DMS 273 treated with DMSO at 0.1 percent for 48 hours (cell line): ENCODE data around the gene DBH.

Source experiments
- DNase-seq: peaks from one replicate; lab custom pipeline; 2025; lab: John Stamatoyannopoulos, UW

The DBH gene

DNA sequence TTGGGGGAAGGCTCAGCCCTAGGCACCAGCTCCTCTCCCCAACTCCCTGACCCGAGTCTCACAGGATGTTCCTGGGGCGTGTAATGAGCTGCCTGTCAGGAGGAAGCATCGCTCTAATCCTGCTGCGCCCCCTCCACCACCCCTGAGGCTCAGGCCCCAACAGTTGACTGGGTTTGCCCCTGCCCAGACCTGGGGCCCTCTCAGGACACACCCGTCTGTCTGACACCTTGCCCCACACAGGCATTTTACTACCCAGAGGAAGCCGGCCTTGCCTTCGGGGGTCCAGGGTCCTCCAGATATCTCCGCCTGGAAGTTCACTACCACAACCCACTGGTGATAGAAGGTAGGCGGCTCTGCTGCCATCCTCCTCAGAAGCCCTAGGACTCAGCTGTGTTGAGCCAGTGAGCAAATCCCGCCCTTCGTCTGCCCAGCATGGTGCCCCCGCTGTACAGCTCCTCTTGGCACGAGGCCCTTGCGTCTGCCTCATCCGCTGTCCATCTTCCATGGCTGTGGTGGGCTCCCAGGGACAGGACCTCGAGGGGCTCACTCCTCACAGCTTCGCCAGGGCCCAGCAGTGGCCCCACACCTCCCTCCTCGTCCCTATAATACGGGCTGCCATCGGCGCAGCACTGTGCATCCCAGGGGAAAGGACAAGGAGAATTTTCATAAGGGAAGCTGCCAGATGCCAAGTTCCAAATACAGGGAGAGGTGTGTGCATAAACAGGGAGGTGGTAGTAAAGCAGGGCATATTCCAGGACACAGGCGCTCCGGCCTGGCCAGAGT lies 8.0 kb downstream of the DBH start:
- no peak for DNase-seq

DNA sequence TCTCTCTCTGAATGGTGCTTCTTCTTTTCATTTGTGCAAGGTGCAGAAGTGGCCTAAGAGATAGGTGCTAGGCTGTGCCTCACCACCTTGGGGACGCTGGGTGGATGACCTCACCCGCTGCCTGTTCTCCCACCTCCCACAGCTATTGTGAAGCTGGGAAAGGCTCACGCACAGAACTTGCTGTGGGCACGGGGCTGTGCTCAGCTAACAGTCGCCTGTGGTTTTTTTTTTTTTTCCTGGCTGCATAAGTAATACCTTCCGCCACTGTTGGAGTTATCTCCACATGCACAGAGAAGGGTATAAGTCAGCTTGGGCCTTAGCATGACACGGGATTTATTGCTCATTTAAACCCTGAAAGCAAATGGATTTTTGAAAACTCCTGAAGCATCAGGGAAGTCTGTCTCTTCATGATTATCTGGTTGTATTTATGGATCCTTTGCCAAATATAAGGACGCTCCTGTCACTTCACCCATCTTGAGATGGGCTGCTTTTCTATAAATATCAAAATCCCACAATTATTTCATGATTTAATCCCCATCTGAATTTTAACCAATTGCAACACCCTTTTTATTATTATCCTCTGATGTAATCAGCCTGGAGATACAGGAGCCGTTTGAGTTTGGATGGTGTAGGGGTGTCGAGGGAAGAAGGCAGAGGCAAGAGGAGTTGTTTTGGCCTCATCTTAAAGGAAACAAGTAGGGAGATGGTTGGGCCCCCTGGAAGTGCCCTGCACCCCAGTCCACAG lies 9.0 kb downstream of the DBH start:
- DNase-seq, result no peak

DNA sequence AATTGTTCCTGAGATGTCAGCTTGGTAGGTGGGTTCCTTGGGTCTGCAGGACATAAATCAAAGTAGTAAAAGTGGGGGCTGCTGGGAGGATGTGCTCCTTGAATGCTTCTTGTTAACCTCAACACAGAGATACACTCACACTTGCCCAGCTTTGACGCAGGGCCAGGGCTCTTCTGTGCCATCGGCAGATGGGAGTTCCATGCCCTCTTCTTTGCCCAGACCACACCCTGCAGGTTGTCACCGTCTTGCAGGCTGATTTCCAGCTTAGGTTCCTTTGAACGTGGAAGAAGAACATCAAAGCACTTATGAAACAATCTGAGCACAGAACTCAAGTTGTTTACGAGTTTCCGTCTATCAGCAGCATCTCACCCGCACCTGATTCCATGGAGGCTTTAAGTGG lies 11.0 kb downstream of the DBH start:
- DNase-seq, result no peak

DNA sequence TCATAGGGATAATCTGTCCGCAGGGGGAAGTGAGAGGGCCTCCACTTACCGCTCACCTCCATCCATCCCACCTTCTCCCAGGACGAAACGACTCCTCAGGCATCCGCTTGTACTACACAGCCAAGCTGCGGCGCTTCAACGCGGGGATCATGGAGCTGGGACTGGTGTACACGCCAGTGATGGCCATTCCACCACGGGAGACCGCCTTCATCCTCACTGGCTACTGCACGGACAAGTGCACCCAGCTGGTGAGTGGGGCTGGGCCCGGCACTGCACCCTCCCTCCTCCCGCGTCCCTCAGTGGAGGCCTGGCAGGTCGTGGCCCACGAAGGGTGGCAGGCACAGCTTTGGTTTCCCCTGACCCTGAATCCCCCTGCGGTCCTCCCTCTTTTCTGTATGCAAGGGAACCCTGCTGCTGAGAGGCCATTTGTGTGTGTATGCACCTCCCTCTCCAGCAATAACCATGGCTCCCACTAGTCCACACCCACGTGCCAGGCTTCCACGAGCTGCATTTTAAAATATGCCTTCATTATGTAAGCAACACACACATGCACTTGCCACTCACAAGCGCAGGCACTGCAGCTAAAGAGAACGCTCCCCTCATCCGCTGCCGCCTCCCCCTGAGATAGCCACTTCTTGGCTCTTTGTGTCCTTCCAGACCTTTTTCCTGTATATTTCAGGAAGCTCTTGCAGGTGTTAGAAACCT lies 11.8 kb downstream of the DBH start:
- DNase-seq, result no peak

DNA sequence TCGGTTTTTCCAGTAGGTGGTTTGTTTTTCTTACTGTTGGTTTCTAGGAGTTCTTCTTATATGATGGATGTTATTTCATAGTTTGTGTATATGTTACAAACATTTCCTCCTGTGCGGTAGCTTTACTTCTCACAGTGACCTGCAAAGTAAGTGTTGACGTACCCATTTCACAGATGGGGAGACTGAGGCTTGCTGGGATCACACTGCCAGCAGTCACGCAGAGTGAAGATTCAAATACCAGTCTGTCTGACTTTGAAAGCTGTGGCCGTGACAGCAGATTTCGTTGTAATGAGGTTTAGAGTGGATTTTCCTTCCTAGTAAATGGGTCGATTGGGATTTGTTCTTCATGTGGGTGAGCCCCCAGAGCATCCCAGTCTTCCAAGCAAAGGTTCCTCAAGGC lies 13.0 kb downstream of the DBH start:
- DNase-seq, result no peak

DNA sequence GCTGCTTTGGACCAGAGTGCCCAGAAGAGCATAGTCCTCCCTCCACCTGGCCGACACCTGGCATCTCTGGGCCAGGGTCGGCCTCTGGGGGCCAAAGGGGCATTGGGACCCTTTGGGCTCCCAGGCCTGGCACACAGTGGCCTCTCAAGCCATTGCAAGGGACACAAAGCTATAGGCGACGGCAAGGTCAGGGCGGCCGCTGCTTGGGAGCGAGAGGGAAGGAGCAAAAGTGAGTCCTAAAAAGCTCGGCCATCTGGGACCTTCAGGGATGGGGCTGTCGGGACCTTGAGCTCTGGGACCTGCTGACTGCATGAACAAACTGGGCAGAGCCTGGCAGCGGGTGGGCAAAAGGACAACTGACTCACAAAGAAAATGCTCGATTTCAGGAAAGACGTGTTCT lies 13.9 kb downstream of the DBH start:
- no peak for DNase-seq

DNA sequence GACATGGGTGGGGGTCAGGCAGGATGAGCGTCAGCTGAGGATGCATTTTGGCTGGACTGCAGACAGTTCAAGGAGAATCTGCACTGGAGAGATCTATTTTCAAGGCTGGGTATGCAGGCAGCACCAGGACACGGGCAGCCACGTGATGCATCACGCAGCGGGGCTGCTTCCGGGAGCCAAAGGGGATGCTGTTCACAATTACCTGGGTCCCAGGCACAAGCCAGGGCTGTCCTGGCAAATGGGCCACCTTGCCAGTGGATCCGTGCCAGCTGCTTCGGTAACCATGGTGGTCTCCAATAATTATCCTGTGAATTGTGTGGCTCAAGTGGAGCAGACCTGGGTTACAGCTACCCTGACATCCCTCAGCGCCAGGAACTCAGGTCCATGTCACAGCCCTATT lies 17.5 kb downstream of the DBH start:
- DNase-seq, result no peak

DNA sequence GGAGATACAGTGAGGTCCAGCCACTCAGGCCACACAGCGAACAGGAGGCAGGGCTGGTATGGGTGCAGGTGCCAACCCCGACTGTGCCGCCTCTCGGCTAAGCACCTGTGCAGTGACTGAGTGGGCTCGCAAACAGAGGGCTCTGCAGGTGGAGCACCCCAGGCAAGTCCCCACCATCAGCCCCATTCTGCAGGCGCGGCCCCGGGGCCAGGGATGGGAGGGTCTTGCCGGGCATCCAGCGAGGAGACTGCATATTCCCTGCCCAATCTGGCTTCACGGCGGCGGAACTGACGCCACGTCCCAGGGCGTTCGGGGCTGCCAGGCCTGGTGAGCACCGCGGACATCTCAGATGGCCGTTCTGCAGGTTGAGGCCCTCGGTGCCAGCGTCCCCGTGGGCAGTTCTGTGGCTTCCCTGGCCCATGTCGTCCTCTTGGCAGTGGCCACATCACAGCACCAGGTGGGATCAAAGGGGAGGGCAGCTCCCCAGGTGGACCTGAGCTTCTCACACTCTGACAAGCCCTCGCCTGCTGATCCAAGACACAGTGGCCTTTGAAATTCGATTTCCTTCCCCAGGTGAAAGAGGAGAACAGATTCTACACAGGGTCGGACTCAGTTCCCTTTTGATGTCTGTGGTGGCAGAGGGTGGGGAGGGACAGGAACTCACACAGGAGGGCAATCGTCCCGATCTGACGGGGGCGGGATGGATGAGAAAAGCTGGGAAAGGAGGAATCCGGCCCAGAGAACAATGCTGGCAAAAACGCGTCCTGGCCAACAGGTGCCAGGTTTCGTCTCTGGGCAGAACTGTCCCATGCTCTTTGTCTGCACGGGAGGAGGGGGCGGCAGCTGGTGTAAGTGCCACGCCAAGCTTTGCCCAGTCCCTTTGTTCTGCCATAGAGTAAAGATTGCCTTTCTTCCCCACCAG lies 18.8 kb downstream of the DBH start:
- DNase-seq, result no peak

DNA sequence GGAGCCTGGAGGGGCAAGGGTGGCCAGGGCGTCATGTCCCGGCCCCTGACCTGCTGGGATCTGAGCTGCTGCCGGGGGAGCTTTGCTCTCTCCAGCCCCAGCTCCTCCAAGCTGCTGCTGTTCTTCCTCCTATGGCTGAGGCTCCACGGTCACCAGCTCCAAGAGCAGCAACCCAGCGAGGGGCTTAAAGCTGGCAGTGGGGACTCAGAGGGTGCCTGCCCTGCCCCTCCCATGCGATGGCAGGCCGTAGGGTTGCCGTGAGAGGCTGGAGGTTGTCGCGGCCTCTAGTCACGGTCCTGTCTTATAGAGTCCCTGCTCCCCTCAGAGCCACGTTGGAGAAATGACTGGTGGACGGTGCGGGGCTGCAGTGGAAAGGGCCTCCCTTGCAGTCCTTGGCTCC lies 19.5 kb downstream of the DBH start:
- no peak for DNase-seq

DNA sequence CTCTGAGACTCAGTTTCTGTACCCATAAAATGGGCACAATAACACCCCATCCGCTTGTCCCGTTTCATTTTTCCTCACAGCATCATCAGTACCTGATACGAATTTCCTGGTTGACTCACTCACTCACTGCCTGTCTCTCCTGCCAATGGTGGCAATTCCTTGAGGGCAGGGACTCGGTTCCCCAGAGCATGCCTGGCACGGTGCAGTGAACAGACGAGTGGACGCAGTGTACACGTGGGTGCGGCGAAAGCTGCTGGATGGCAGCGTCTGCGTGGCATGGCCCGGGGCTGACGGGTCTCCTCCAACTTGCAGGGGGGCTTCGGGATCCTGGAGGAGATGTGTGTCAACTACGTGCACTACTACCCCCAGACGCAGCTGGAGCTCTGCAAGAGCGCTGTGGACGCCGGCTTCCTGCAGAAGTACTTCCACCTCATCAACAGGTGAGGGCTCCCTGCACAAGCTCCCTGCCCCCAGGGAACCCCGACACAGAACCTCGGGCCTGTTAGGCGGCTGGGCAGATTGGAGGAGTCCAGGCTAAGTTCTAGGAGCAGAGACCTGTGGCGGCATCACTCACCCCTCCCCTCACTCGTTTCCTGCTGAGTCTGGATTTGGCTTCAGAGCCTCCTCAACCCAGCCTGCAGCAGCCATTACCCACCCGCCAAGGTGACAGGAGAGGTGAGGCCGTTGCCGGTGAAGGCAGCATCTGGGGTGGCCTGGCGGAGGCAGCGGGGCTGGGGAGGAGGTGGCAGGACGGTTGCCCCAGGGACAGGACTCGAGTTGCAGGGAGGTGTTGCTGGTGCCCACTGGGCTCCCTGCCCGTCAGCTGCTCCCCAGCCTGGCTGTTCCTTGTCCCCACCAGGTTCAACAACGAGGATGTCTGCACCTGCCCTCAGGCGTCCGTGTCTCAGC lies 20.3 kb downstream of the DBH start:
- DNase-seq, result no peak

DNA sequence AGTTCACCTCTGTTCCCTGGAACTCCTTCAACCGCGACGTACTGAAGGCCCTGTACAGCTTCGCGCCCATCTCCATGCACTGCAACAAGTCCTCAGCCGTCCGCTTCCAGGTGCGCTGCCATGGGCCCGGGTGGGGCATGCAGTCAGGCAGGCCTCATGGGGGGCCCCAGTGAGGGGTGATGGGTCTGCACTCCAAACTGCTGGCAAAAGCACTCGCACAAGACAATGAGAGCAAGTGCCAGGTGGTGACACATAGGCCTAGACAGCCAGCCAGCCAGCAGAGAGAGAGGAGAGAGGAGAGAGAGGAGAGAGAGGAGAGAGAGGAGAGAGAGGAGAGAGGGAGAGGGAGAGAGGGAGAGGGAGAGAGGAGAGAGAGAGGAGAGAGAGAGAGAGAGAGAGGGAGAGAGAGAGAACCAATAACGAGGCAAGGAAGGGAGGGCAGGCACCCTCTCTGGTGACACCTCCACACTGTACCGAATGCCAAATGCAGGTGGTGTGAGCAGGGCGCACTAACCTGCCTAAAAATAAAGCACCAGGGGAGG lies 21.0 kb downstream of the DBH start:
- no peak for DNase-seq

DNA sequence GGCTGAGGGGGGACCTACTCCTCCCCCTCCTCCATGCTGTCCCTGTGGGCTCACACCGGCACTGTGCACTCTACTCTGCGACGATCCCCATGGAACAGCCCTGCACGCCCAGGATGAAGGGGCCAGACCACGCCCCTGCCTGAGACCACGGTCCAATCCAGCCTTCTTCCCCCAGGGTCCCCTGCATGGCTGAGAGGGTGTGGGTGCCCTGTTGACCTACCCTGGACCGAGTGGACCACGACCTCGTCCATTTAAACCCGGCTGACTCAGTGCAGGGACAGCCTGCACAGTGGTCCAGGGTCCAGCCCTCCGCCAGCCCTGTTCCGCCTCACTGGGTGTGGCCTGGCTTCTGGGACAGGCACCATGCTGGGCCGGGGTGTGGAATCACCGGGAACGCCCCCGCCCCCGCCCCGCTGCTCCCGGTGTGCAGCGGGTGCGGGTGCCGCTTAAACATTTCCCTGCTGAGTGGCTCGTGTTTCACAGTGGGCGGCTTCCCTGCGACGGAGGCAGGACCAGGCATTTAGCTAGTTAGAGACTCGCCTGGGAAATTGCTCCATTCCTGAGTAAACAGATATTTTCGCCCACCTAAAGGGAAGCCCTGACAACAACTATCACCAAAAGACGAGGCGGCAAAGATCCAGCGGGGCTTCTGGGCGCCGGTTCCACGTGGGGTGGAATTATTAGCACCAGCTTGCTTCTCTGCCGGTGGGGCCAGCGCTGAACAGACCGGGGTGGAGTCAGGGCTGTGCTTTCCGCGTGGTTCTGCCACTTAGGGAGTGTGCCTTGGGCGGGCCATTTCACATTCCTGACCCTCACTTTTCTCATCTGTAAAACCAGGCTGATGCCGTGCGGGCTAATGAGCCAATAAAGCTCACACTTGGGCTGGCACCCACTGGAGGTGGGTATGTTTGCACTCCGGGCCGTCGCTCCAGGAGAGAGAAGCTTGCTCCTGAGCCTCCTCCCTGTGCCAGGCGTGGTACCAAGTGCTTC lies 22.6 kb downstream of the DBH start:
- peak; percentile 4 for DNase-seq

DNA sequence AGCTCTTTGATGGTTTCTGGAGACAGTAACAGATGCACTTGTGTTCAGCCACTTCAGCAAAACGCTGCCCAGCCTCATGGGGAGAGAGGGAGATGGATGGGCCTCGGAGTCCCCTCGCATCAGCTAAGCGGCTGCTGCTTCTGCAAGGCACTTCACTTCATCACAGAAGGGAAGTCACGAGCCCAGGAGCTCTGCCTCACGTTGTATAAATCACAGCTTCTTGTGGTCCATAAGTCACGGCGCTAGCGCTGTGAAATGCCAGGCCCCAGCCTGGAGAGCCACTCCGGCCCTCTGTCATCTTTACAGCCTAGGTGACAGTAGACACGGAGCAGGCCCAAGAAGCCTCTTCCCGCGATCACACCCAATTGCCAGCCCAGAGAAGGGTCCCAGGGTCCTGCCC lies 23.4 kb downstream of the DBH start:
- no peak for DNase-seq

DNA sequence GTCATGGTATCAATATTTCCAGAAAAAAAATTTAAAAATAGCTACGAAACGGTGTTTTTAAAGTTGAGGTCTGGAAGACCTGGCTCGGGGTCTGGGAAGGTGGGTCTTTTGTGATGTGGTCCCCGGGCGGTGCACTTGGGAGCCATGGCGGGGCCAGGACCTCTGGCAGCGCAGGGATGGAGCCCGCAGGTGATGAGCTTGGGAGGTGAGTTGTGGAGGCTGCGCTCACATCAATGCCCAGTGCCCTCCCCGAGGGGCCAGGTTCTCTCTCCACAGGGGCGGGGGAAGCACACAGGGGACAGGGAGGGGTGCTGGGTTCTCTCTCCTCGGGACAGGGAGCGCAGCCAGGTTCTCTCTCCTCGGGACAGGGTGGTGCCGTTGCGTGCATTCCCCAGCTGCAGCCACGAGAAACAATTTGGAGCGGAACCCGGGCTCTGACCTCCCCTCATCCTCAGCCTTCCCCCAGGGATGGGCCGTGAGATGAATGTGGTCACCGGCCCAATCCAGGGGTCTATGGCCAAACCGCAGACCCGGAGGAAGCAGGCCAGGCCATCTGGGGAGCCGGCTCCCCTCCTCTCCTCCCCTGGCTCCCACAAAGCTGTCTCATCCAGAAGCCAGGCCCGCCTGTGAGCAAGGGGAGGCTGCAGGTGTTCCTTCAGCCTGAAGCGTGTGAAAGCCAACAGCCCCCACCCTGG lies 25.8 kb downstream of the DBH start:
- DNase-seq, result no peak

DNA sequence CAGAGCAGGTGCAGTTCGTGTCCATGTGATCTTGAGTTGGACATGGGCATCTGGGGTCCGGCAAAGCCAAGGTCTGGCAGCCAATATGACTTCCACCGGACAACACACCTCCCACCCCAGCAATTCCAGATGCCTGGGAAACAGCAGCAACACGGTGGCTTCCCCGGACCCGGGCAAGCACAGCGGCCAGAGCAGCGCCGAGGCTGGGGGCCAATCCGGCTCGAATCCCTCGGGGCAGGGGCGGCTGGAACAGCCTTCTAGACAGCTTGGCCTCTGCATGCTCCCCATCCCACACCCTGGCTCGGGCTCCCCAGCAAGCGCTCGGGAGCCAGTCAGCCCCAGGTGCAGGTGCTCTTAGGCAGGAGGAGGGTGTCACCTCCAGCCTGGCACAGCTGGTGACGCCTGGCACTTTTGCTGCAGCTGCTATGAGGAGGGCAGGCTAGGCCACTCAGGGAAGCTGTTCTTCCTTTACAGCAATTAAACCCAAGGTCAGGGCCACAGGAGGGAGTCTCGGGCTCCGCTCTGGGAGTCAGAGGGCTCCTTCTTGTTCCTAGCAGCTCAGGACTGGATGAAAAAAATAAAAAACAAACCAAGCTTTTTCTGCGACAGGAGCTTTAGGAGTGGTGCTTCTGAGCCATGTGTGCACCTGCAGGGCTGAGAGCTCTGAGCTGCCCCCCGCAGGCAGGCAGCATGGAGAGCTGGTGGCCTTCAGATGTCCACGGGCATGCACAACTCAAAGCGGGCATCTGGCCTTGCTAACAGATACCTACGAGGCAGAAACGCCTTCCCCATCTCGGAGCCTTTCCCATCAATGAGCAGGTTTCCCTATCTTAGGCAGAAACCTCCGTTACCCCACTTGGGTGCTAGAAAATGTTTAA lies 28.2 kb downstream of the DBH start:
- DNase-seq, result no peak

DNA sequence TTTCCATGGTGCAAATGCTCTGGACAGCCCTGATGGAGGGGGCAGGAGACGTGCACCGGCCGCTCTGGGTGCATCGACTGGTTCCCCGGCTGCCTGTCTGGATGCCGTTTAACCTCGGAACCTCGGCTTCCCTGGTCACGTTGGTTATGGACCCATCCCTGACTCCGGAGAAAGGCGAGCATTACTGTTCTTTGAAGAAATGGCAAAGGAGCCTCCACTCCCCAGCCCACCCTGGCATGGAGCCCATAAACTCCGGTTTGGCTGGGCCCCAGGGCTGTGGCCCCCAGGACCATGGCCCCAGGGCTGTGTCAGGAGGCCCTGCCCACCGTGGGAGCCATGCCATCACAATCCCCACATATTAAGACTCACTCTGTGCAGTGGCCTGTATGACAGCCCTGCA lies 28.9 kb downstream of the DBH start:
- no peak for DNase-seq

DNA sequence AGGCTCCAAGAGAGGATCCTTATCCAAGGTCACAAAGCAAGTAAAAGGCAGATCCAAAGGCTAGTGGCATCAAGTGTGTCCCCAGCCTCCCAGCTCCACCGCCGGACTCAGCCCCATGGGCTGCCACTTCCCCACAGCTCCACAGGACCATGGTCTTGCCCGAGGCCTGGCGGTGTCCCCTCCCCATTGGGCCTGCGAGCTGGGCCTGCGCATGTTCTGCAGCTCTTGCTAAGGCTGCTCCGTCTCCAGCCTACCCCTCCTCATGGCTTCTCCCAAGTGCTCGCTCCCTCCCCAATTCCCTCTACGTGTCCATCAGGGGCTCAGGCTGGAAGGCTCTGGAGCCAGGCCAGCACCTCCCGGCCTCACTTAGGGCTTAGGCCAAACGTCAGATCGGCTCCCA lies 29.4 kb downstream of the DBH start:
- DNase-seq, result no peak

DNA sequence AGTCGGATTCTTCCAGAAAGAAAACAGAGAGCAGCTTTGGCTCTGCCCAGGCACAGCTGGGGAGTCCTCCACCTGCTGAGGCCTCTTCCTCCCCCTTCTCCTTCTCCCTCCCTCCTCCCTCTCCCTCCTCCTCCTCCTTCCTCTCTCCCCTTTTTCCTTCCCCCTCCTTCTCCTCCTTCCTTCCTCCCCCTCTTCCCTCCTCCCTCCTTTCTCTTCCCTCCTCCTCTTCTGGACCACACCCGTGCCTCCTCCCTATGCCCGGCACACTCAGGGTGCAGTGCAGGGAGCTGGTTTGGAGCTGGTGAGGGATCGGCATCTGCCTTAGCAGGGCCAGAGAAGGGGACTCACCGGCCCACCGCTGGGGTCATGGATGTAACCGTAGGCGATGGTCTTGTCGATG lies 30.2 kb downstream of the DBH start:
- no peak for DNase-seq
